MM.1S (cell line): ENCODE measurements around the gene FBXO38.

Source experiments
- CTCF ChIP-seq: fragments of 300-600 bp; sonication (generic); IDR thresholded peaks from 2 replicates; pipeline ENCODE4 v1.5.1; 2016; ENCODE audit warnings: antibody characterized with exemption, low read length, mixed read lengths
- EZH2 ChIP-seq: fragments of 300-600 bp; sonication (generic); optimal IDR thresholded peaks from 2 replicates; pipeline ENCODE3; 2017; ENCODE audit warnings: low read depth, mild to moderate bottlenecking, antibody characterized with exemption, low read length, mixed read lengths
- EZH2phosphoT487 ChIP-seq: fragments of 300-600 bp; sonication (generic); IDR thresholded peaks from 2 replicates; pipeline ENCODE4 v1.6.1; 2018; ENCODE audit warnings: antibody characterized with exemption, low read length

- TF ChIP-seq CTCF (no peak), EZH2 (no peak), EZH2phosphoT487 (no peak)
Observed at GRCh38 chr5:148488757-148489156, 105.0 kb downstream of the FBXO38 start.
